DND-41 (cell line): ENCODE data around the gene ZNF580.

Experiments used
- ATAC-seq: fragments of 200-7000 bp; cut with Tn5 transposase; 3 replicates; pipeline ENCODE4 v1.9.1; 2021; ENCODE audit warnings: low read depth; ENCODE audit not compliant: insufficient read depth
- DNase-seq: peaks from one replicate; pipeline ENCODE4 v3.0.0-alpha.2; 2020
- H2AFZ ChIP-seq: 2 replicates; pipeline ENCODE4 v1.6.0; 2012; ENCODE audit warnings: low read depth, low read length
- H3K27ac ChIP-seq: 2 replicates; pipeline ENCODE4 v1.5.1; 2012; ENCODE audit warnings: low read length, inconsistent platforms
- H3K27me3 ChIP-seq: fragments of 200-600 bp; sonication (generic); 2 replicates; pipeline ENCODE4 v1.6.0; 2012; ENCODE audit warnings: low read length, mild to moderate bottlenecking, inconsistent platforms; ENCODE audit not compliant: insufficient read depth, poor library complexity
- H3K36me3 ChIP-seq: 2 replicates; pipeline ENCODE4 v1.5.1; 2012; ENCODE audit warnings: low read length, inconsistent platforms; ENCODE audit not compliant: insufficient read depth
- H3K4me1 ChIP-seq: 2 replicates; pipeline ENCODE4 v1.5.1; 2012; ENCODE audit warnings: mild to moderate bottlenecking, low read length; ENCODE audit not compliant: insufficient read depth
- H3K4me2 ChIP-seq: 2 replicates; pipeline ENCODE4 v1.6.0; 2012; ENCODE audit warnings: mild to moderate bottlenecking, moderate library complexity, low read length, inconsistent platforms; ENCODE audit not compliant: insufficient read depth
- H3K4me3 ChIP-seq, 2 experiments: fragments of 200-600 bp in 1 of 2; shearing (Covaris generic) in 1 of 2; 2 replicates each; pipeline ENCODE4 v1.5.1; 2012 to 2016; ENCODE audit warnings: inconsistent platforms in 2 of 2, low read length in 2 of 2, mild to moderate bottlenecking in 2 of 2, low read depth in 1 of 2, moderate library complexity in 1 of 2
- H3K79me2 ChIP-seq: 2 replicates; pipeline ENCODE4 v1.6.0; 2012; ENCODE audit warnings: low read length, inconsistent platforms; ENCODE audit not compliant: insufficient read depth
- H3K9ac ChIP-seq: 2 replicates; pipeline ENCODE4 v1.6.0; 2012; ENCODE audit warnings: low read depth, mild to moderate bottlenecking, inconsistent platforms, low read length, moderate library complexity
- H3K9me3 ChIP-seq: 2 replicates; pipeline ENCODE4 v1.5.1; 2012; ENCODE audit warnings: low read length, moderate library complexity, mild to moderate bottlenecking, inconsistent platforms; ENCODE audit not compliant: insufficient read depth, severe bottlenecking
- H4K20me1 ChIP-seq: 2 replicates; pipeline ENCODE4 v1.6.0; 2012; ENCODE audit warnings: low read length; ENCODE audit not compliant: insufficient read depth
- CTCF ChIP-seq: IDR thresholded peaks from 2 replicates; pipeline ENCODE4 v1.5.1; 2012; ENCODE audit warnings: borderline replicate concordance, low read length, moderate library complexity, mild to moderate bottlenecking; ENCODE audit not compliant: poor library complexity, severe bottlenecking; ENCODE audit errors: extremely low read depth
- EZH2 ChIP-seq: IDR thresholded peaks from 3 replicates; pipeline ENCODE4 v1.6.1; 2012; ENCODE audit warnings: borderline replicate concordance, low read depth, mild to moderate bottlenecking, moderate library complexity, low read length, inconsistent platforms; ENCODE audit not compliant: severe bottlenecking

Gene ZNF580

DNA sequence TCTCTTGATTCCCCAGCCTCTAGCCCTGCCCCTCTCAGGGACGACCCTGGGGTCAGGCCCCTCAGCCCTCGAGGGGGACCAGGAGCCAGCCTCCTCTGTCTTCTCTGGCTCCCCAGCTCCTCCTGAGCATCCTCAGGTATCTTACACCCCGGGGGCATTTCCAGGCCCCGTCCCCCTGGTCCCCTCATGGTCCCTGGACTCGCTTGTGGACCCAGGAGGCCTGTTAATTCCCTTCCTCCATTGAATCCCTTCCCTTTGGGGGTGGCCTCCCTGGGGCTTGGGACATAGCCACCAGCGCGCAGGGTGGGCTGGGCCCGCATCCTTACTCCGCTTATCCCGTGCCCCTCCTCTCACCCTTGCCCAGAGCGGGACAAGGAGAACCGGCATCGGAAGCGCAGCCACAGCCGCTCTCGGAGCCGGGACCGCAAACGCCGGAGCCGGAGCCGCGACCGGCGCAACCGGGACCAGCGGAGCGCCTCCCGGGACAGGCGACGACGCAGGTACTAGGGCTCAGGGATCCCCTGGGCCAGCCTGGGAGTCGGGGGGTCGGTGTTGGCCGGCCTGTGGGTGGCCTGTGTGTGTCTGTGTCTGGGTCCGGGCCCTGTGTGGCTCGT, 18.2 kb downstream of the ZNF580 start:
- H3K9ac ChIP-seq: no peak overlapping the region
- H4K20me1 ChIP-seq: peaks cover 84% of the 10 kb centered on the region
- H3K27ac ChIP-seq: no peak overlapping the region
- no peaks in the 10 kb centered on the region for H3K9me3 ChIP-seq
- H2AFZ ChIP-seq: no peak overlapping the region
- DNase-seq (no peak), ATAC-seq (no peak)
- H3K4me2 ChIP-seq: peak overlapping the region; percentile 83
- H3K36me3 ChIP-seq: peaks cover 84% of the 10 kb centered on the region
- H3K27me3 ChIP-seq: no peaks in the 10 kb centered on the region
- peaks cover 40% of the 10 kb centered on the region for H3K4me1 ChIP-seq
- TF ChIP-seq CTCF (no peak), EZH2 (no peak)
- peaks cover 91% of the 10 kb centered on the region for H3K79me2 ChIP-seq
- no peak overlapping the region for H3K4me3 ChIP-seq

DNA sequence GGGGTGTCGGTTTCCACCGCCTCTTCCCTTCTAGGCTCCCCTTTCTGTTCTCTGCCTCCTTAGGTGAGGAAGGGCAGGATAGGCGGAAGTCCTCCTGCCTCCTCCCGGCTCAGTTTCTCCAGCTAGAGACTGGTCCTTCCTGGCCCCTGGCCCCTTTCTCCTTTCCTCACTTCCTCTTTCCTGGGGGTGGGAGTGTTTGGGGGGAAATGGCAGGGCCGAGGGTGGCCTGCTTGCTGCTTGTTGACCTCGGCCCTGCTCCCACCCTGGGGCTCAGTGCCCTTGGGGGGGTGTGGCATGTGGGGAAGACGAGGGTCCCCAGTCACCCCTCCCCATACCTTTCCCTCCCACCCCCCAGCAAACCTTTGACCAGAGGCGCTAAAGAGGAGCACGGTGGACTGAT, 19.0 kb downstream of the ZNF580 start:
- Histone ChIP-seq H3K27me3 (no peaks in the 10 kb centered on the region), H3K4me1 (peaks cover 40% of the 10 kb centered on the region), H3K79me2 (peaks cover 100% of the 10 kb centered on the region), H2AFZ (no peak overlapping the region), H3K9me3 (no peaks in the 10 kb centered on the region), H3K4me2 (no peak overlapping the region), H3K9ac (no peak overlapping the region), H3K4me3 (no peak overlapping the region), H4K20me1 (peaks cover 93% of the 10 kb centered on the region), H3K27ac (no peak overlapping the region), H3K36me3 (peaks cover 93% of the 10 kb centered on the region)
- TF ChIP-seq CTCF (no peak), EZH2 (no peak)
- ATAC-seq (no peak), DNase-seq (no peak)

- ATAC-seq (no peak), DNase-seq (no peak)
- TF ChIP-seq EZH2 (no peak), CTCF (no peak)
- no peak overlapping the region for H3K4me3 ChIP-seq
- H3K9me3 ChIP-seq: no peaks in the 10 kb centered on the region
- H3K27ac ChIP-seq: no peak overlapping the region
- H4K20me1 ChIP-seq: peaks cover 98% of the 10 kb centered on the region
- H2AFZ ChIP-seq: no peak overlapping the region
- no peak overlapping the region for H3K9ac ChIP-seq
- H3K79me2 ChIP-seq: peaks cover 98% of the 10 kb centered on the region
- H3K27me3 ChIP-seq: no peaks in the 10 kb centered on the region
- H3K4me1 ChIP-seq: peaks cover 40% of the 10 kb centered on the region
- H3K36me3 ChIP-seq: peaks cover 98% of the 10 kb centered on the region
- no peak overlapping the region for H3K4me2 ChIP-seq
These were observed 19.6 kb downstream of the ZNF580 start for GRCh38 chr19:55660404-55660803.
